RWPE1 (cell line): ENCODE results near the gene GPRC5B.

Source experiments
- CTCF ChIA-PET: fragments of 350-600 bp; sonication (Branson Sonifier 250); formaldehyde crosslinking; extraction: SDS; loops from one replicate; lab custom pipeline; 2021; lab: Yijun Ruan, JAX
- POLR2A ChIA-PET: fragments of 400-600 bp; formaldehyde crosslinking; extraction: SDS; loops from one replicate; lab custom pipeline; 2020; ENCODE audit warnings: antibody characterized with exemption; ENCODE audit not compliant: low non-redundant PET; lab: Yijun Ruan, JAX
- DNase-seq: peaks from one replicate; pipeline ENCODE4 v3.0.0; 2012; ENCODE audit warnings: low spot score
- H3K27ac ChIP-seq: fragments of 450-650 bp; 2 replicates; pipeline ENCODE4 v1.5.1; 2017
- CTCF ChIP-seq: fragments of 450-650 bp; conservative IDR thresholded peaks from 2 replicates; pipeline ENCODE4 v1.5.1; 2017; ENCODE audit warnings: low read depth, mild to moderate bottlenecking

The GPRC5B gene

GRCh38 chr16:19837984-19838707 lies 46.5 kb downstream of the GPRC5B start:
- no peak overlapping the region for H3K27ac ChIP-seq
- POLR2A ChIA-PET, result interaction anchor here (0.7 kb wide), 1 partner anchor 68 kb away, joined by 13 read pairs; no protein-coding TSS in a partner anchor
- no peak for TF ChIP-seq CTCF
- CTCF ChIA-PET, result no interaction called here
- no peak for DNase-seq

GRCh38 chr16:19837331-19837980 lies 47.2 kb downstream of the GPRC5B start:
- POLR2A ChIA-PET, result no interaction called here
- TF ChIP-seq CTCF, result no peak
- no peak overlapping the region for H3K27ac ChIP-seq

GRCh38 chr16:19835968-19836421 lies 48.7 kb downstream of the GPRC5B start:
- POLR2A ChIA-PET, result no interaction called here
- no peak for DNase-seq
- no peak overlapping the region for H3K27ac ChIP-seq

More at GRCh38 chr16:19837331-19837980, 47.2 kb downstream of the GPRC5B start:
- DNase-seq, result no peak
- CTCF ChIA-PET, result no interaction called here

GRCh38 chr16:19835196-19835595 lies 49.5 kb downstream of the GPRC5B start:
- POLR2A ChIA-PET, result no interaction called here
- DNase-seq, result no peak
- H3K27ac ChIP-seq, result no peak overlapping the region
- TF ChIP-seq CTCF, result no peak
- CTCF ChIA-PET, result no interaction called here

More at GRCh38 chr16:19835968-19836421, 48.7 kb downstream of the GPRC5B start:
- TF ChIP-seq CTCF, result no peak
- CTCF ChIA-PET, result no interaction called here

GRCh38 chr16:19833581-19833980 lies 51.1 kb downstream of the GPRC5B start:
- POLR2A ChIA-PET, result no interaction called here
- DNase-seq, result no peak
- H3K27ac ChIP-seq, result no peak overlapping the region
- TF ChIP-seq CTCF, result no peak
- CTCF ChIA-PET, result no interaction called here

GRCh38 chr16:19833176-19833575 lies 51.5 kb downstream of the GPRC5B start:
- POLR2A ChIA-PET, result no interaction called here
- H3K27ac ChIP-seq, result no peak overlapping the region
- DNase-seq, result no peak
- CTCF ChIA-PET, result no interaction called here
- no peak for TF ChIP-seq CTCF
